Measurements from ENCODE around the gene DDIAS. TPM values are rescaled to one million over a fixed set of nuclear protein-coding genes. Genes with fewer than 3 reads are reported as not detected.
"Not testable (repeated sequence)": the region's sequence is repeated elsewhere in the genome, so short reads cannot be mapped to it uniquely, and the experiment has no call there.

DDIAS gene
- total and polyA plus RNA-seq, 2 donors (not counting 1 experiment from before 2014, with no cell fraction given), result 2.3 to 3.0 TPM

DNA sequence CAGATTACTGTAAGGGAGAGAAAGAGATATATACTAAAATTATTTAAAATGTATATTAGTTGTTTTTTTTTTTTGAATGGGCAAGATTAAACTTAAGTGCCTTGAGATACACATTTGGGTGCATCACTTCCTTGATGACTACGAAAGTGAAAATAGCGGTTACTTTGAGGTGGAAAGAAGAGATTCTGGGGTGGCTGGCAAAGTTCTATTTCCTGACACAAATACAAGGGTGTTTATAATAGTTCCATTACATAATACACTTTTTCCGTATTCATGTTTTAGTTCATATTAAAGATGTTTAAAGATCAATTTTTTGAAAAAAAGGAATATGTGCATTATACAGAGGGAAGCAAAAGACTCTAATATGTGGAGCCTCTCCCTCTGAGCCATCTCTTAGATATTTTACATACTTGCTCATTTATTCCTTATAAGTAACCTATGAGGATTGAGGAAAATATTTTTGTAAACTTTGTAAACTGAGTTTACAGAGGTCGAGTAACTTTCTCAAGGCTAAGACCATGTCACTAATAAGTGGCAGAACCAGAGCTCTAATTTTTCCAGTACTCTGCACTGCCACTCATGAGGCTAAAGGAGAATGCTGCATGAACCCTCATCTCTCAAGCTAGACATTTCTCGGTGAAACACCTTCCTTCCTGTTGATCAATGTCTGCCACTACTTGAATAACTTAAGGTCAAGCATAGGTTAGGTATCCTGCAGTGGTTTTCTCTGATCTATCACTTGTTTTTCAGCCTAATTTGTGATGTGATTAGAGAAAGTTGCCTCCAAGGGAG is 58.6 kb downstream of the DDIAS start:
- Histone ChIP-seq H3K9ac (ENCODE audit: insufficient read depth, low read length) (no peak overlapping the region), H3K4me2 (ENCODE audit: extremely low read depth, insufficient read depth, low read length) (no peak overlapping the region), H3K27ac (ENCODE audit: insufficient read depth, low read length) (no peak overlapping the region), H3K4me1 (ENCODE audit: control insufficient read depth, extremely low read depth, insufficient read depth, low read length) (no peaks in the 10 kb centered on the region), H3K36me3 (ENCODE audit: control insufficient read depth, insufficient read depth, low read length) (no peaks in the 10 kb centered on the region), H3K27me3 (ENCODE audit: control insufficient read depth, insufficient read depth, low read length) (no peaks in the 10 kb centered on the region), H4K20me1 (ENCODE audit: control insufficient read depth, extremely low read depth, insufficient read depth, low read length) (no peaks in the 10 kb centered on the region), H3K79me2 (ENCODE audit: control insufficient read depth, insufficient read depth, low read length) (no peaks in the 10 kb centered on the region), H3K9me3 (ENCODE audit: control insufficient read depth, insufficient read depth, low read depth, low read length) (no peaks in the 10 kb centered on the region), H2AFZ (ENCODE audit: low read length) (no peak overlapping the region), H3K4me3 (replicated peaks in 1 of 4; ENCODE audit: control extremely low read depth in 1 of 4, insufficient read depth in 1 of 4, low read depth in 3 of 4, low read length in 4 of 4) (no peak overlapping the region)
- DNase-seq (ENCODE audit: low read depth in 2 of 2), result no peak
- TF ChIP-seq EZH2 (IDR thresholded peaks at IDR 0.05; ENCODE audit: low read length, missing control alignments), result no peak
- TF ChIP-seq CTCF (conservative IDR thresholded peaks at IDR 0.05 in 1 of 2, IDR thresholded peaks at IDR 0.05 in 1 of 2; ENCODE audit: low read depth in 1 of 2, low read length in 2 of 2), result no peak

DNA sequence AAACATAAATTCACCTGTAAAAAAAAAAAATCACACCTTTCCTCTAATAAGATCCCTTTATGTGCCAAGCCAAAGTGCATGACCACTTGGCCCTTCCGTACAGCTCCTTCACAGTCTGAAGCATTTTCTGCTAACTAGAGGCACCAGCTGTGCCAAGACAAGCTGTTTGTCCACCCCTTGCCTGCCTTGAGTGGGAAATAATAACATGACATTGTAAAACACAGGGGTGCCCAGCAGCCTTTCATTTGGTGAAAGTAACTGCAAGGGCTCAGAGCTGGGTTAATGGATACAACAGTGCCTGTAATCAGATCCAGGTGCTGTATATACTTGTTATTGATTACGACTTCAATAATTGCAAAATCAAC is 59.2 kb downstream of the DDIAS start:
- TF ChIP-seq EZH2 (IDR thresholded peaks at IDR 0.05; ENCODE audit: low read length, missing control alignments) (no peak), CTCF (conservative IDR thresholded peaks at IDR 0.05 in 1 of 2, IDR thresholded peaks at IDR 0.05 in 1 of 2; ENCODE audit: low read depth in 1 of 2, low read length in 2 of 2) (no peak)
- DNase-seq (ENCODE audit: low read depth in 2 of 2), result no peak
- no peaks in the 10 kb centered on the region for H4K20me1 ChIP-seq (ENCODE audit: control insufficient read depth, extremely low read depth, insufficient read depth, low read length)

DNA sequence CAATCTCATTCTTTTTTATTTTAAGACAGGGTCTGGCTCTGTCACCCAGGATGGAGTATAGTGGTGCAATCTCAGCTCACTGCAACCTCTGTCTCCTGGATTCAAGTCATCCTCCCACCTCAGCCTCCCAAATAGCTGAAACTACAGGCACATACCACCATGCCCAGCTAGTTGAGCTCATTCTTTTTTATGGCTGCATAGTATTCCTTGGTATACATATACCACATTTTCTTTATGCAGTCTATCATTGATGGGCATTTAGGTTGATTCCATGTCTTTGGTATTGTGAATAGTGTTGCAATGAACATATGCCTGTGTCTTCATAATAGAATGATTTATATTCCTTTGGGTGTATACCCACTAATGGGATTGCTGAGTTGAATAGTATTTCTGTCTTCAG is 60.5 kb downstream of the DDIAS start:
- not testable (repeated sequence) for H4K20me1 ChIP-seq (ENCODE audit: control insufficient read depth, extremely low read depth, insufficient read depth, low read length); H3K27me3 ChIP-seq (ENCODE audit: control insufficient read depth, insufficient read depth, low read length); H3K36me3 ChIP-seq (ENCODE audit: control insufficient read depth, insufficient read depth, low read length); H3K4me2 ChIP-seq (ENCODE audit: extremely low read depth, insufficient read depth, low read length); H2AFZ ChIP-seq (ENCODE audit: low read length); H3K4me1 ChIP-seq (ENCODE audit: control insufficient read depth, extremely low read depth, insufficient read depth, low read length); H3K9ac ChIP-seq (ENCODE audit: insufficient read depth, low read length); H3K4me3 ChIP-seq (replicated peaks in 1 of 4; ENCODE audit: control extremely low read depth in 1 of 4, insufficient read depth in 1 of 4, low read depth in 3 of 4, low read length in 4 of 4); H3K9me3 ChIP-seq (ENCODE audit: control insufficient read depth, insufficient read depth, low read depth, low read length); DNase-seq (ENCODE audit: low read depth in 2 of 2); H3K27ac ChIP-seq (ENCODE audit: insufficient read depth, low read length); H3K79me2 ChIP-seq (ENCODE audit: control insufficient read depth, insufficient read depth, low read length)

More for the DNA sequence above, 59.2 kb downstream of the DDIAS start:
- Histone ChIP-seq H3K4me3 (replicated peaks in 1 of 4; ENCODE audit: control extremely low read depth in 1 of 4, insufficient read depth in 1 of 4, low read depth in 3 of 4, low read length in 4 of 4) (no peak overlapping the region), H3K27ac (ENCODE audit: insufficient read depth, low read length) (no peak overlapping the region), H3K79me2 (ENCODE audit: control insufficient read depth, insufficient read depth, low read length) (no peaks in the 10 kb centered on the region), H3K36me3 (ENCODE audit: control insufficient read depth, insufficient read depth, low read length) (no peaks in the 10 kb centered on the region), H3K4me2 (ENCODE audit: extremely low read depth, insufficient read depth, low read length) (no peak overlapping the region), H3K4me1 (ENCODE audit: control insufficient read depth, extremely low read depth, insufficient read depth, low read length) (no peaks in the 10 kb centered on the region), H3K27me3 (ENCODE audit: control insufficient read depth, insufficient read depth, low read length) (no peaks in the 10 kb centered on the region), H3K9ac (ENCODE audit: insufficient read depth, low read length) (no peak overlapping the region), H3K9me3 (ENCODE audit: control insufficient read depth, insufficient read depth, low read depth, low read length) (no peaks in the 10 kb centered on the region), H2AFZ (ENCODE audit: low read length) (no peak overlapping the region)
